HuH-7 (cell line): ENCODE data around the gene STRN3.
"Not testable (repeated sequence)": the region's sequence is repeated elsewhere in the genome, so short reads cannot be mapped to it uniquely, and the experiment has no call there.

Source experiments
- DNase-seq: peaks from one replicate; pipeline ENCODE4 v3.0.0; 2011; ENCODE audit warnings: low spot score

STRN3 gene

DNA sequence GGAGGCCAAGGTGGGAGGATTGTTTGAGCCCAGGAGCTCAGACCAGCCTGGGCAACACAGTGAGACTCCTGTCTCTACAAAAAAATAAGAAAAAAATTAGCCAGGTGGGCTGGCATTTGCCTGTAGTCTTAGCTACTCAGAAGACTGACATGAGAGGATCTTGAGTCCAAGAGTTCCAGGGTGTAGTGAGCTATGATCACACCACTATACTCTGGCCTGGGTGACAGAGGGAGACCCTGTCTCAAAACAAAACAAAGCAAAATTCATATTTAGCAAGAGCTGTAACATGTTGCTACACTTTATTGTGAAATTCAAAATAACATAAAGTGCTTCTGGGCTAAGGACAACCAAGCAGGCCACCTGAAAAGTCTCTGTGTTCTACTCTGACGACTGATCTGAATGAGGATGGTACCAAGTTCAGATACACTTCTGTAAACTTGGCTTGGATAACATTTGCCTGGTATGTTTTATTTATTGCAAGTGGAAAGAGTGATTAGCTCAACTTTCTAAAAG lies 11.6 kb upstream of the STRN3 start:
- no peak for DNase-seq

DNA sequence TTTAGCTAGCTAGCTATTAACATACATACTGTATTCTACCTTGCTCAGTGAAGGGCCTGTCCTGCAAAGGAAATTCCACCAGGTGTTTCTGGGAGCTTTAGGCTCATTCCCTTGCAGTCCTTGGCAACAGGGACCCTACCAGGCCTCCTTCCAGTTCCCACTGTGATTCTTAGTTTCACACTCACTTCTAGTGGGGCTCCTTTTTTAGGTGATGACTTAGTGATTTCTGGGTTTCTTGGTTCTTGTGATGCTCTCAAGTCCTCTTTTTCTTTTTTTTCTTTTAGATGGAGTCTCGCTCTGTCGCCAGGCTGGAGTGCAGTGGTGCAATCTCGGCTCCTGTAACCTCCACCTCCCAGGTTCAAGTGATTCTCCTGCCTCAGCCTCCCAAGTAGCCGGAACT lies 10.4 kb upstream of the STRN3 start:
- DNase-seq: no peak

DNA sequence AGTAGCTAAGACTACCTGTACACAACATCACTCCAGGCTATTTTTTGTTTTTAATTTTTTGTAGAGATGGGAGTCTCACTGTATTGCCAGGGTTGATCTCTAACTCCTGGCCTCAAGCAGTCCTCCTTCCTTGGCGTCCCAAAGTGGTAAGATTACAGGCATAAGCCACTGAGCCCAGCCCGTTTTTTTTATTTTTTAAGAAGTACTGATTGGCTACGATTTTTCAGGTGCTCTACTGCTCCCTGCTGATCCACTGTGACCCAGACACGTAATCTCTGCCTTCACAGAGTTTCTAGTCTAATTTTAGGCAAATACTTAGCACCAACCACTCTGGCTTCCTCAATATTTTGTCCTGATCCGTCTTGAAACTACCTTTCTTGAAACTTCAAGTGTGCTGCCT lies 4.3 kb upstream of the STRN3 start:
- no peak for DNase-seq

DNA sequence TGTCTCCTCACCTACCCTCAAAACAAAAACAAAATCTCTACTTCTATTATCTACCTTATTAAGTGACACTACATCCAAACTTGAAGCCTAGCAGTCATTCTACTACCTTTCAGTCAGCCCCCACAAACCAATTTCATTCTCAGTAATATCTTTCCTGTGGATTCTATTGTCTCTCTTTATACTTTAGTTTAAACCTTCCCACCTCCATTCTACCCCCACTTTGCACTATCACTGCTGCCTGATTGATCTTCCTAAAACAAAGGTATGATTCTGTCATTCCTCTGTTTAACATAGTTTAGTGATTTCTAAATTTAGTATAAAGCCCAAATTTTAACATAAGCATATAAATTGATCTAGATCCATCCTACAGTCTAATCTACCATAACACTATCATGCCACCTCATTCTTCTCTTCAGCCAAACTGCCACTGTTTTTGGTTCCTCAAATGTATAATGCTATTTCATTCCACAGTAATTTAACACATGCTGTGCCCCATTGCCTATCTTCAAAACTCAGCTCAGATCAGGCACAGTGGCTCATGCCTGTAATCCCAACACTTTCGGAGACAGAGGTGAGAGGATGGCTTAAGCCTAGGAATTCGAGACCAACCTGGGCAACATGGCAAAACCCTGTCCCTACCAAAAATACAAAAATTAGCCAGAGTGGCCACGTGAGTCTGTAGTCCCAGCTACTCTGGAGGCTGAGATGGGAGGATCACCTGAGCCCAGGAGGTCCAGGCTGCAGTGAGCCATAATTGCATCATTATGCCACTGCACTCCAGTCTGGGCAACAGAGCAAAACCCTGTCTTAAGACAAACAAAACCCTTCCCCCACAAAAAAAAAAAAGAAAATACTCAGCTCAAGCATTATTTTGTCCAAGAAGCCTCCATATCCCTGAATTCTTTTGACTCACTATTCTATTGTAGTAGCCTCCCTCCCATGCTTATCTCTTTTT lies 3.1 kb upstream of the STRN3 start:
- DNase-seq: no peak

DNA sequence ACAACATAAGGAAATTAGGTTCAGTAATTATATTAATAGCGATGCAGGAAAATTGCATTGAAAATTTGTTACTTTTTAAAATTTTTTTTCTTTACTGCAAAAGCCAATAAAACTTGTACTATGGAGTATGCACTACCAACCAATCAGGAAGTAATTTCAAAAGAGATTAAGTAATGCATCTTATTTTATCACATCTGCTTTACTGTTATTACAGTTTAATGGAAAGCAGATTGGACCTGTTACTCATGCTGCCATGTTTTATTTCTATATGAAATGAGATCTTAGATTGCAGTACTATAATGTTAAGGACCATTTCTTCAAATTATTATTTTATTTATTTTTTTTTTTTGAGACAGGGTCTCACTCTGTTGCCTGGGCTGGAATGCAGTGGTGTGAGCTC lies 1.7 kb upstream of the STRN3 start:
- no peak for DNase-seq

DNA sequence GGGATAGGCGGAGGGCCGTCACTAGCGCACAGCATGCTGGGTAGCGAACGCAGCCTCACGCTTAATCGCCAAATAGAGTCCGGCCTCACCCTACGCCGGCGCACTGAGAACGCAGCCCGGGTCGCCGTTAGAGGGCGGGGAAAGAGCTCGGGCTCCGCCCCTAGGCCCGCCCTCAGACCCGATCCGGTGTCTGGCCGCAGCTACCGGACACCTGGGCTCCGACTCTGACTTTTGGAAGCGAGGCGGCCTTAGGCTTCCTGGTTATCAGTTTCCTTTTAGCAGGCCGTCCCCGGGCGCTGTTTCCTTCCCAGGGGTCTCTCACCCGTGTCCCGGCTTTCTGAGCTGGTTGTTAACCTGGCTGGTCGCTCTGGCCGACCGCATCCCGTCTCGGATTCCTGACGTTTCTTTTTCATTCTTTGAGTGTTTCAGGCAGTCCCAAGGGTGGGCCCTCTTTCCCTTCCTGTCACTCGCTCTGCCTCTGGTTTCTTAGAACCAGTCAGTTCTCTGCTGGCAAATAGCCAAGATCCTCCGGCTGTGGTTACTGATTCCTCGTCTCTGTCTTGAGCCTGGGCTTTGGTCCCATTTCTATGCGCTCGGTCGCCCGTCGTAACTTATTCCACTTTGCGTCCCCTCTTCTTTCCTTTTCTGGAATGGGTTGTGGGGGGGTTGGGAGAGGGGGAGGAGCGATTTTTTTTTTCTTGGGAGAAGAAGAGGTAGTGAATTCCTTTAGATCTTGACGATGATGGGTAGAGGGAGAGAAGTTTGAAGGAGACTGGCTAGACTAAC lies 464 bp upstream of the STRN3 start:
- peak; percentile 99 for DNase-seq

DNA sequence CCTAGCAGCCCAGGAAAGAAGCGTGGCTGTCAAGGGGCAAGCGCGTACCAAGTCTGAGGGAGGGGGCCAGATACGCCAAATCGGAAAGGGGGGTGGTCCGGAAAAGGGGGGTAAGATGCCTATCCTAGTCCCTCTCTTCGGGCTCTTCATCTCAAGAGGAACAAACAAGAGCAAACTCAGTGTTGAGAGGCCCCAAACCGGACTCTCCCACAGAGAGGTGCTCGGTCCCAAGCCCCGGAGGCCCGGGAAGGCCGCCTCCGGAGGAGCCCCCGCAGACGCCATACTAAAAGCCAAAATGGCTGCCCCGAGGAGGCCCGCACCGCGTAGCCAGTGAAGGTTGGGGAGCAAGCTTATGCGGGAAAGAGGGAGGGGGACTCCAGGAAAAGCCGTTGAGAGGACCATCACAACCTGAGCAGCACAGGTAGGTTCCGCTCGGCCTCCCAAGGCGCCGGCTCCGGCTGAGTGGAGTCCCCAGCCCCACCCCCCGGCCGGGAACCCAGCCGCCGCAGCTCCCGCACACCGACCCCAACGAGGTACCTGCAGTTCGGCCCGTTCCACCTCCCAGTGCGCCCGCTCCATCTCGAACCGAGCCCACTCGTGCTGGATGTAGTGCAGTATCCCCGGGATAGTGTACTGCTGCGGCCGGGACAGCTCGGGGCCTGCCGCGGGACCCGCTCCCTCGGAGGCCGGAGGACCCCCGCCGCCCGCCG lies 657 bp downstream of the STRN3 start, which contains the start of gene AP4S1:
Gene AP4S1 (plus strand): TSS at position 283 of the 710 bp plus-strand sequence. CDS start 40,548 bp downstream, outside the sequence.
- DNase-seq: peak; percentile 64

DNA sequence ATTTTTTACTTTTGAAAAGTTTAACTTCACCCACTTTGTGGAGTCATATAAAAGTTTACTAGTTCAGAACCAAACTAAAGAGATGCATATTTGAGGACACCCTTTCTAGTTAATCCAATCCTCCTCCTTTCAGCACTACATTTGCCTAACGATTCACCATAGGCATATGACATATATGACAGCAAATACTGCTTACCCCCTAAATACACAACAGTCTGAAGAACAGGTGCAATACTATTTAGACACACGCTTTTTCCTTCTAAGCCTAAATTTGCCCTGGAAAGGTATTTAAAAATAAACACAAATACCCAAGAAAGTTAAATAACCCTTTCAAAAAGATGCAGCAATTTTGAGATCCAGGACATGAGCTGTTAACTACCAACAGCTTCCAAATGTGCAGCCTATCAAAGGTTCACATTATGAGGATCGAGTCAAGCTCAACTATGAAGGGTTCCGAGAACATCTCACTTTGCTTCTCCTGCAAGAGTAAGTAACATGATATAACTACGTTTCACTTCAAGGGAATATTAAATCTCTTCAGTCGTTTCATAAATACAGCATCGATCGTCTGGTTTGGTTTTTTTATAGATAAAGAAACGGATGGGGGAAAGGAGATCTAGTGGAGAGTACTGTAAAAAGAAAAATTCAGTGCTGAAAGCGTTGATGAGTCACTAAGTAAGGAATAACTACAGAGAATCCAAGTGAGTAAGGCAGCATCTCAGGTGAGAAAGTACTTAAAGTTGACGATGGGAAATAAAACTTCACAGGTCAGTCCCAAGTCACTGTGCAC lies 1.4 kb downstream of the STRN3 start:
- DNase-seq: no peak

DNA sequence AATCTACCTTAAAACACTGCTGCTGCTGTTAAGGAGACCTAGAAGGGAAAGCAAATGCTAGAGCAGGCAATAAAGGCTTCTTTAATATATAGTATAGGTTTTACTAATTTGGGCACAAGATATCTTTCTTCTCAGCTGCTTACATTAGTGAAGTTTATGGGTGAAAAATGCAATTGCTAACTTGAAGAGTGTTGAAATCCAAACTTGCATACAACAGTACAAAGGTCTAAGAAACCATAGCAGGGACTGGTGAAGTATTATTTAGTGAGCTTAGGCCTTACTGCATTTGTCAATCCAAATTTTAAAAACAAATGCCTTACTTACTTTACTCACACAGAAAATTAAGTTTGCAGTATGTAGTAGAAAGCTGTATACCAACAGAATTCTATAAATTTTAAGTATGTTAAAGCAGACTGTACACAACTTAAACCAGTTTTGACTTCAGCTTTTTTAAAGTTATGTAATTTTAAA lies 2.1 kb downstream of the STRN3 start:
- DNase-seq: peak; percentile 57

DNA sequence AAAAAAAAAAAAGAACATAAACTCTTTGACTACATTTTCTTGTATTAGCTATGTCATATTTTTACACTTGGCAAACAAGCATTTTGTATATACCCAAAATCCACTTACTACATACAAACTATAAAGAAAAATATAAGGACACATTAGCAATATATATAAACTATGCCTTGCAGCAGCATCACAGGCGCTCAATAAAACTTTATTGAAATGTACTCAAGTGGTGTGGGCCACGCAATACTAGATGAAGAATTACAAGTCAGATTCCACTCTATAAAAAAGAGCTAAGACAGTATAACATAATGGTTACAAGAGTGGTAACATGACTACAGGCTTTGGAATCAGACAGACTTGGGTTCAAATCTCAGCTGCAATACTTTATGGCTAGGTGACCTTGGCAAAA lies 3.8 kb downstream of the STRN3 start:
- no peak for DNase-seq

DNA sequence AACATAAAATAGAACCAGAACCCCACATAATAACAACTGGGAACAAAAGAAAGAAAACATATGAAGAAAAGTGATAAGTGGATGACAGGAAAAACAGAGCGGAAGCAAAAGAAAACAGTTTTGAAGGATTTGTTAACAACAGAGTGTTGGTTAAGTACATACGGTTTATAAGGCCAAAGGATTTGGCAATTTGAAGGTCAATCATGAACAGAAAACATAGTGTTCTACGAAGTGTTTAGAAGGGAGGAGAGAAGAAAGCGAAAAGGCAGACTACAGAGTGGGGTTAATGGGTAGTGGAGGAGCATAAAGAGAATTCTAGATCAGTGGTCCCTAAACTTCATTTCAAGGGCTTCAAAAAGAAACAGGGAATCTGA lies 4.6 kb downstream of the STRN3 start:
- DNase-seq: no peak

DNA sequence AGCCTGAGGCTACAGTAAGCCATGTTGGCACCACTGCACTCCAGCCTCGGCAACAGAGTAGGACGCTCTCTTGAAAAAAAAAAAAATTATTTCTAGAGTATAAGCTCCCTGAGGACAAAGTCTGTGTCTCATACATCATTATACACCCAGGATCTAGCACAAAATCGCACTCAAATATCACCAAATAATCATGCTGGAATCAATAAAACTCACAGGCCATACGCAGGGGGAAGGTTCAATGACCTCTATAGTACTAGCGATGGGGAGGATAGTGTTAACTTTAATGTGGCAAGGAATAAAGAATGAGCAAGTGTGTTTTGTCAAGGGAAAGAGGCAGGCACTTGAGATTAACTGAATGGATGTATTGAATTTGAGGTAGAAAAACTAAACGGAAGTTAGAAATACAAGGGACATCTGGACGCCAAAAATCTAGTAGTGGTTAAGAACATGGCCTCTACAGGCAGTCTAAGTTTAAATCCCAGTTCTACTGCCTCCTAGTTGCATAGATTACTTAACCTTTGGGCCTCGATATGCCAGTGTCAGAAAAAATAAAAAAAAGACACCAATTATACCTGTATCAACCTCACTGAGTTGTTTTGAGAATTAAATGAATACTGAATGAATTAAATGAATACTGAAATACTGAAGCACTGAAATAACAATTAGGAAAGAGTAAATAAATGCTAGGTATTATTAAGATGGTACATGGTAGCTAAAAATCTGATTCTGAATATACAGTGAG lies 5.2 kb downstream of the STRN3 start:
- DNase-seq: no peak

DNA sequence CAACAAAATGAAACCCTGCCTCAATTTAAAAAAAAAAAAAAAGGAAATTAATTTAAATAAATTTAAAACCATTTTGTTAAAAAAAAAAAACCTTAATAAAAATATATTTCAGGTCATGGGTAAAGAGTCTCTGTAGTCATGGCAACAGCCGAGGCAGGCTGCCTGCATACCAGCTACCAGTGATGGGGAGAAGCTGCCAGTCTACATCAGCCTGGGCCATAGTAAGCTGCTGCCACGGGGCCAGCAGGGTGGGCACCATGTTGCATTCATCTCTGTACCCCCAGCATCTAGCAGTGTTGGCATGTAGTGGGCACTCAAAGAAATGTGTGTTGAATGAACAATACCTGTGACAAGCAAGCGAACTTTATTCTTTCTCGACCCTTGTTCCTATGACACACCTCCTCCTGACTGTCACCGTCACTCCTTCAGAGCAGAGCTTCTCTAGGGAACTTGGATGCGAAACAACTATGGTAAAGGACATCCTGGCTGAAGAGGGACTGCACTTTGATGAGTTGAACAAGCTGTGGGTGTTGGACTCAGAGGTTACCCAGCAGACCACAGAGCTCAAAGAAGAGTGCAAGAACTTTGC lies 8.0 kb downstream of the STRN3 start:
- DNase-seq: no peak

DNA sequence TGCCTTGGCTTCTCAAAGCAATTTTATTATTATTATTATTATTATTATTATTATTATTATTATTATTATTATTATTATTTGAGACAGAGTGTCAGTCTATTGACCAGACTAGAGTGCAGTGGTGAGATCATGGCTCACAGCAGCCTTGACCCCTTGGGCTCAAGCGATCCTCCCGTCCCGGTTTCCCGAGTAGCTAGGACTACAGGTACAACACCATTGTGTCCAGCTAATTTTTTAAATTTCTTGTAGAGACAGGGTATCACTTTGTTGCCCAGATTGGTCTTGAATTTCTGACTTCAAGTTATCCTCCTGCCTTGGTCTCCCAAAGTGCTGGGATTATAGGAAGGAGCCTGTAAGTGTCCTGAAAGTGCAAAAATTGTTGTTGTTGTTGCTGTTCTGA lies 12.3 kb downstream of the STRN3 start:
- DNase-seq: no peak

DNA sequence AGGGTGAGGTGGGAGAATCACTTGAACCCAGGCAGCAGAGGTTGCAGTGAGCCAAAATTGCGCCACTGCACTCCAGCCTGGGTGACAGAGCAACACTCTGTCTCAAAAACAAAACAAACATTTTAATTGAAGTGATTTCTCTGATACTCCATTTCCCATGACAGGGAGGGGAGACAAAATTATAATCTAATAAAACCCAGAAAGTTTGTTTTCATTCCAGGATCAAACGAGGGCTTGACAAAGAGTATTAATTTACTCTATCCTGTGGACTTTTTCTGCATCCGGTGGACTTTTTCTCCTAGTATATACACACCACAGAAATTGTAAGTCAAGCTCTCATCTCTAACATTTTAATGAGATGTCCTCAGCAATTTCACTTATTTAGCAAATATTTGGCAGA lies 15.2 kb downstream of the STRN3 start:
- DNase-seq: no peak

DNA sequence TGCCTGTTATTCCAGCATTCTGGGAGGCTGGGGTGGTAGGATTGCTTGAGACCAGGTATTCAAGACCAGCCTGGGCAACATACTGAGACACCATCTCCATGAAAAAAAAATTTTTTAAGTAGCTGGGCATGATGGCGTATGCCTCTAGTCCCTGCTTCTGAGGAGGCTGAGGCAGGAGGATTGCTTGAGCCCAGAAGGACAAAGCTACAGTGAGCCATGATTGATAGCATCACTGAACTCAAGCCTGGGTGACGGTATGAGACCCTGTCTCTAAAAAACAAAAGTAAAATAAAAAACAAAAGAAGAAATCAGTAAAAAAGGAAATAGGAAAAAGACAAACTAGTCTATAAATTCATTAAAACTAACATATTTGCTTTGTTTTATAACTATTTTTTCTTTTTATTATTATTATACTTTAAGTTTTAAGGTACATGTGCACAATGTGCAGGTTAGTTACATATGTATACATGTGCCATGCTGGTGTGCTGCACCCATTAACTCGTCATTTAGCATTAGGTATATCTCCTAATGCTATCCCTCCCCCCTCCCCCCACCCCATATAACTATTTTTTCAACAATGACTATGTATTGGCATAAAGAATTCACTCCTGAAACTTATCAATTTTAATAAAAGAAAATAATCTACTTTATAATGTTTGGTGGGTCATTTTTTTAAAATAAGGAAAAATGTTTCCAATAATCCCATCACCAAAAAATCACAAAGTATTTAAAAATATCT lies 16.2 kb downstream of the STRN3 start:
- no peak for DNase-seq

DNA sequence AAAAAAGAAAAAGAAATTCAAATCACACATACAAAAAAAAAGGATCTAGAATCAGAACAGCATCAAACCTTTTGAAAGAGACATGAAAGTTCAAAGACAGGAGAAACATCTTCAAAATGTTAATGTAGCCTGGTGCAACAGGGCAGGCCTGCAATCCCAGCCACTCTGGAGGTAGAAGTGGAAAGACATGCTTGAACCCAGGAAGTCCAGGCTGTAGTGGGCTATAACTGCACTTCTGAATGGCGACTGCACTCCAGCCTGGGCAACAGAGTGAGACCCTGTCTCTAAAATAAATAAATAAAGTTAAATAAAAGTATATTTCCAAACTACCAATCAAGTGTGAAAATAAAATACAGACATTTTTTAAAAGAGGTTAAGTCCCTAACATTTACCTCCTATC lies 19.5 kb downstream of the STRN3 start:
- no peak for DNase-seq

DNA sequence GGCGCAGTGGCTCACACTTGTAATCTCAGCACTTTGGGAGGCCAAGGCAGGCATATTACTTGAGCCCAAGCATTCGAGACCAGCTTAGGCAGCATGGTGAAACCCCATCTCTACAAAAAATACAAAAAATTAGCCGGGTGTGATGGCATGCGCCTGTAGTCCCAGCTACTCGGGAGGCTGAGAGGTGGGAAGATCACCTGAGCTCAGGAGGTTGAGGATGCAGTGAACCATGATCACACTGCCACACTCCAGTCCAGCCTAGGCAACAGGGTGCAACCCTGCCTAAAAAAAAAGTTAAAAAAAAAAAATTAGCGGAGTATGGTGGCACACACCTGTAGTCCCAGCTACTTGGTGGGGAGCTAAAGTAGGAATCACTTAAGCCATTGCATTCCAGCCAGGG lies 22.2 kb downstream of the STRN3 start:
- not testable (repeated sequence) for DNase-seq

DNA sequence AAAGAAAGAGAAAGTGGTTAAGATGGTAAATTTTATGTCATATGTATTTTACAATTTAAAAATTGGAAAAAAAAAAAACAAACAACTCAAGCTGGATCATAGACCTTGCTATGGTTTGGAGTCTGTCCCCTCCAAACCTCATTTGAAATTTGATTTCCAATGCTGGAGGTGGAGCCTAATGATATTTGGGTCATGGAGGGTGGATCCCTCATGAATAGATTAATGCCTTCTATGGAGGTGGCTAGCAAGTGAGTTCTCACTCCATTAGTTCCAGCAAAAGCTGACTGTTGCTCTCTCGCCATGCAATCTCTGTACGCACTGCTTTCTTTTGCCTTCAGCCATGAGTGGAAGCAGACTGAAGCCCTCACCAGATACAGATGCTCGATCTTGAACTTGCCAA lies 22.9 kb downstream of the STRN3 start:
- DNase-seq: no peak

DNA sequence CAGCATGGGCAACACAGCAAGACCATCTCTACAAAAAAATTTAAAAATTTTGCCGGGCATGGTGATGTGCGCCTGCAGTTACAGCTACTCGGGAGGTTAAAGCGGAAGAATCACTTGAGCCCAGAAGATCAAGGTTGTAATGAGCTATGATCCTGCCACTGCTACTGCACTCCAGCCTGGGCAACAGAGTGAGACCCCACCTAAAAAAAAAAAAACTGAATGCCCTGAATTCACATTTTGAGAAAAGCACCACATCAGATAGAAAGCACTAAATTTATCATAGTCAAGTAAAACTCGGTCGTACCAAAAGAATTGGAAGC lies 24.9 kb downstream of the STRN3 start:
- DNase-seq: no peak
